NCI-H226 (cell line): Measurements from ENCODE around the gene LCN2.
"Not testable (repeated sequence)": the region's sequence is repeated elsewhere in the genome, so short reads cannot be mapped to it uniquely, and the experiment has no call there.

ENCODE experiments used
- DNase-seq: peaks from one replicate; pipeline ENCODE4 v3.0.0-alpha.2; 2015

LCN2 gene

DNA sequence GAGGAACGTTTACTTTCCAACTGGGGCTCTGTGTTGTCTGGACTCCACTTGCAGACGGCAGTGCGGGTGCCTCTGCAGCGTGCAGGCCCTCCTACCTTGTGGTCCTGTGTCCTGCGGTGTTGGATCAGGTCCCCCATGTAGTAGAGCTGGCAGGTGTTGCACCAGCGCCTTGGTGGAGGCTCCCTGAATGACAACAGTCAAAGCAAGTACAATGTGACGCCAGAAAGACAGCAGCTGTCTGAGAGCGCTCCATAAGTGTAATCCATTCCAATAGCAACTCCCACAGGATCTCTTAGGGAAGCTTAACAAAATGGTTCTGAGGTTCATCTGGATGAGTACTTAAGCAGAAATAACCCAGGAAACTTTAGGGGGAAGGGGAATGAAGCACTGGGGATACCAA lies 20.7 kb downstream of the LCN2 start:
- no peak for DNase-seq

DNA sequence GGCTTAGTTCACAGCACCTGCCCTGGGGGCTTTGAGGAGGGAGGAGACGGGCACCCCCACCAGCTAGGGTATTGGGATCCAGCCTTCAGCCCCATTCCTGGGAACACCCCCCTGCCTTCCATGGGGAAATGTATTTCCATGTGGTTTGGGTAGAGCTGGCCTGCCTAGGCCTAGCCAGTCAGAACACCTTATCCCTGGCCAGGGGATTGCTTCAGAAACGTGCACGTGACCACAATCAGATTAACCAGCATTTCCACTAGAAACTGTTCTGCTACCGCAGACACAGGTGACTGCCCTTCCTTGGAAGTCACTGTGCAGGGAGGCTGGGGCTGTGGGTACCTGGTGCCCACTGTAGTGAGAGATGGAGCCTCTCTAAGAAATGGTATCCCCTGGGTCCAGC lies 24.8 kb downstream of the LCN2 start:
- no peak for DNase-seq

DNA sequence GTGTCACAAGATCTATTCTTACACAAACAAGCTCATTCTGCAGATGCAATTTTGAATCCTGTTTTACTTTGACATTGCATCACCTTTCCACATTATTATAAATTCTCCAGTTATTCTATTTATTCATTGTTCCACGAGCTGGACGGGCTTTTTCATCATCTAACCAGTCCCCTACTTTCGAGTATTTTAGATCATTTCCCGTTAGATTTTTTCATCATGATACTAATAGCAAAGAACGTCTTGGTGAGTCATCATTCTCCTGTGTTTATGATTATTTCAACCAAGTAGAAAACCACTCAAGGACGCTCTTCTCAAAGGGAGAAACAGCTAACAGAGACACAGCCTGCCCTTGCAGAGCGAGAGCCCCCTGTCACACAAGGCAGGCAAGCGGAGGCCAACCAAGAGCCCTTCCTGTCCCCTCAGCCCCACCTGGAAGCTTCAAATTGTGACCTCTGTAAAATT lies 25.9 kb downstream of the LCN2 start:
- DNase-seq = no peak

DNA sequence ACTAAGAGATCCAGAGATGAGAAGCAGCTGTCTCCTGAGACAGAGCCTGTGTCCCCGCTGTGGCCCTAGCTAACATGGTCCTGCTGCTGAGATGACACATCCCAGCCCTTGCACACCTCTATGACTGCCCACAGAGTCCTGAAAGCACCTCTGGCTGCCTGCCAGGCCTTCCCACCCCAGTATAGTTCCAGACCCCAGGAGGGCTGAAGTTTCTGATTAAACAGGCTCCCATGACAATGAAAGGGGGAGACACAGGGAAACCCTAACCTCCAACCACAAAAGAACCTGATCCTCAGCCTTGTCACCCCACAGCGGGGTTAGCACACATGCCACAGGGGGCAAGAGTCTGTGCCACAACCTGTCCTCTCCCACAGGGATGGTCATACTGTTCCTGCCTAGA lies 26.5 kb downstream of the LCN2 start:
- no peak for DNase-seq

DNA sequence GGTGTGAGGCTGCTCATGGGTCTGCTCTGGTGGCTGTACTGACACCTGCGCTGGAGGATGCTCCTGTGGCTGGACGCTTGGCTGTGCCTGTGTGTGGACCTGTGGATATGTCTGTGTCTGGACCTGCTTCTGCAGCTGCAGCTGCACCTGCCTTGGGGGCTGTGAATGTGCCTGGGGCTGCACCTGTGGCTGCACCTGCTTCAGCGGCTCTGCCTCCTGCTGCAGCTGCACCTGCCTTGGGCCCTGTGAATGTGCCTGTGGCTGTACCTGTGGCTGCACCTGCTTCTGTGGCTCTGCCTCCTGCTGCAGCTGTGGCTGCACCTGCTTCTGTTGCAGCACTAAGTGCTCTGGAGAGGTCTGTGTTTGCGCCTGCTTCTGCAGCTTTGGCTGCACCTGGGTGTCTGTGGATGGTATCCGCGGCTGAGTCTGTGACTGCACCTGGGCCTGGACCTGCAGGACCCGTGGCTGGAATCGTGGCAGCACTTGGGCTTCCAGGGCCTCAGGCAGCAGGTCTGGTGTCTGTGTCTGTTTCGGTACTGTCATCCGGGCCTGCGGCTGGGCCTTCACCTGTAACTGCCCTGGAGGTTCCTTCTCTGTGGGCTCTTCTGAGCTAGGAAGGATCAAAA lies 29.7 kb downstream of the LCN2 start:
- no peak for DNase-seq

DNA sequence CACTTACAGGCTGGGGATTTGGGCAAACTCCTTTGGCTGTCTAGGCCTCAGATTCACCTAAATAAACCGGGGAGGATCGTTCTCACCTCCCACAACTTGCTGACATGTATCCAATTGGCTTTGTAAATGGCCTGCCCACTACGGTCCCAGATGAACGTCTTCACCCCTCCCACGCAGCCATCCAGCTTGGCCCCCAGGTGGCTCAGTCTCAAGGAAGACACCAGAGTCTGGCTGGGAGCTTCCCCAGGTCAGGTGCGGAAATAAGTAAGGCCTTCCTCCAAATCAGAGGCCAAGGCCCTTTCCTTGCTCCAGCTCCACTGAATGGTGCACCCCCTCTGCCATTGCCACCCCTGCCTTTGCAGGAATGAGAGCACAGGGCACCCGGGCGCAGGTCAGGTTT lies 30.7 kb downstream of the LCN2 start:
- DNase-seq = no peak

DNA sequence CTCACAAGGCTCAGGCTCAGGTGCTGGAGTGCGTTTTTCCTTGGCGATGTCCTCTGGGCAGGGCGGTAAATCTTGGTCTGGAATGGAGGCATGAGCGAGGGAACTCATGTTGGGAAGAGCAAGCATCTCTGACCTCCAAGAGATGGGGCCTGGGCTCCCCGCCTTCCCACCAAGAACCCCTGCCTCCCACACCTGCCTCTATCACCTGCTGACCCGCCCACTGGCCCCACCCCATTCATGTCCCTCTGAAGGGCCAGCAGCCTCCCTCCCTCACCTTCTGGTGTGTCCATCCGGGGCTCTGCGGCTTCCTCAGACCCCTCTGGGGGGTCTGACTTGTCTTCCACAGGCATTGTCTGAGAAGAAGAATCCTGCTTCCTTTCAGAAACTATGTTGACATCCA lies 31.2 kb downstream of the LCN2 start:
- no peak for DNase-seq

GRCh38 chr9:128181480-128181879 lies 32.2 kb downstream of the LCN2 start:
- DNase-seq = not testable (repeated sequence)

DNA sequence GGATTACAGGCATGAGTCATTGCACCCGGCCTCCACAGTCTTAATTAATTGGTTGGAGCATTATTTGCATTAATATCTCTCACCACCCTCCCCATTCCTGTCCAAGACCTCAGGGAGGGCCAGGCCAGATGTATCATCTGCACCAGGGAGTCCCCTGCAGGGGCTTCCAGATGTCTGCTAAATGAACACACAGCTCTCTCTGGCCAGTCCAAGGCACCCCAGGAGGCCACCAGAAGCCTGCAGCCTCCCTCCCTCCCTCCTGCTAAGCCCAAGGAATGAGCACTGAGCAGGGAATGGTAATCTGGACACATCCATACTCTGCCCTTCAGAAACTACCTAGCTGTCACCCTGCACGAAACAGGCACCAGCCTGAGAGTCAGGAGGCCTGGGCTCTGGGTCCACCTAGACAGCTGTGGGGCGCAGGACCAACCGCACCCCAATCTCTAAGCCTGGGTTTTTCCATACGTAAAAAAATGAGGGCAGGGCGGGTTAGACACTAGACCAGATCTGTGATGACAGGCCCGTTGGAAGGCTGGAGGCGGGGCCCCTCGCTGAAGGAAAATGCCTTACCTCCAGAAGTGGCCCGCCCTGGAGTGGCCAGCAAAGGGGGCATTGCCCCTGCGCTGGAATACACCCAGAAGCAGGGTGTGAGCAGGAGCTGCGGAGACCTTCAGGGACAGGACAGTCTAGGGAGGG lies 33.8 kb downstream of the LCN2 start:
- no peak for DNase-seq

DNA sequence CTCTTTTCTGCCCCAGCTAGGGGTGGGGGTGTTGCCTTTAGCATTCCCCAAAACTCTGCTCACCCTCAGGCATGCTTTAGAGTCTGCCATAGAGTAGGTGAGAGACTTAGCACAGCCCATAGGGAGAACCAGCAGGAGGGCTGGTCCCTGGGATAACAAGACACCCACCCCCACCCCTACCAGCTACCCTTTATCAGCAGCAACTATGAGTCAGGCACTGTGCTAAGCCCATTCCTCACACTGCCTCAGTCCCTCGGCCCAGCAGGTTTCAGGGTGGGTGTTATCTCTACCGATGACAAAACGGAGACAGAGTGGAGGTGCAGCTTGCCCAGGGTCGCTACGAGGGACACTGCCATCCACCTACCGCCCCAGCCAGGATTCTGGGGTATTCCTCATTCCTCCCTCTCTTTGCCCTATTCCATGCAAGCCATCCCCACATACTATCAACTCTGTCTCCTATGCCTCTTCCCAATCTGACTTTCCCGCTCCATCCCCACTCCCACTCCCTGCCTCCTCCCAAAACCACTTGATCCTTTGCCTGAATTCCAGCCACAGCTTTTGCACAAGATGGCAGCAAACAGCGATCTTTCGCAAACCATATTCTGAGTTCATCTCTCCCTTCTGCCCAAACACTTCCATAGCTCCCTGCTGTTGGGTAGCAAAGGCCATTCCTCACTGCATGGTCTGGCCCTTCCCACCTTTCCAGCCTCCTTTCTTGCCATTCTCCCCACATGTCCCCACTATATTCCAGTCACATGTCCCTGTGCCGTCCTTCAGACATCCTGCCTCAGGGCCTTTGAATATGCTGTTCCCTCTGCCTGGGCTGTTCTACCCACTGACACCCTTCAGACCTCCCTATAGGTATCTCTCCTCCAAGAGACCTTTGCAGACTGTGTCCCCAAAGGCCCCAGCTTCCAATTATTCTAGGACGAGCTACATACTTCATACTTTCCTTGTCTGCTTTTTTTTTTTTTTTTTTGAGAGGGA lies 37.0 kb downstream of the LCN2 start:
- no peak for DNase-seq

DNA sequence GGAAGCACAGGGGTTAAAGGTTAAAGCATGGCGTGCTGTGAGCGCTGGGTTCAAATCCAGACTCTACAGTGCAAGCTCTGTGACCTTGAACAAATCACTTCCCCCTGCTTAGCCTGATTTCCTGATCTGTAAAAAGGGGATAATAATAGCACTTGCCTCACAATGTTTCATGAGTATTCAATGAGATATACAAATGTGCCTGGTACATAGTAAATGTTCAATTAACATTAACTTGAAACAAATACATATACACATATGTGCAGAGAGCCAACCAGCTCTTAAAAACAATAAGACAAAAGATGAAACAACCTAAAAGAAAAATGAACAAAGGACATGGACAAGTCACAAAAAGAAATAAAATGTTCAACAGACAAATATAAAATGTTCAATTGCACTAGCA lies 38.1 kb downstream of the LCN2 start:
- DNase-seq = no peak

DNA sequence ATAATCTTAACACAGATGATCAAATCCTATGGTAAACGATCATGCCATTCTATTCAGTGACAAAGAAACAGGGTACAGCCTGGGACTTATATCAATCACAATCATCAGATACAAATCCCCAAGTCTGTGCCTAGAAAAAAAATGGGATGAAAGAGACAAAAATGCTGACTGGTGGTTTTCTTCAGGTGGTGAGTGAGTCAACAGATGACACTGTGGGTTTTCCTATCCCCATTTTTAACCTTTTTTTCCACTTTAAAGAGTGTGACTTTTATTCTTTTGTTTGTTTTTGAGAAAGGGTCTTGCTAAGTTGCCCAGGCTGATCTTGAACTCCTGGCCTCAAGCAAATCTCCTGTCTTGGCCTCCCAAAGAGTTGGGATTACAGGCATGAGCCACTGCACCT lies 39.0 kb downstream of the LCN2 start:
- DNase-seq = no peak

DNA sequence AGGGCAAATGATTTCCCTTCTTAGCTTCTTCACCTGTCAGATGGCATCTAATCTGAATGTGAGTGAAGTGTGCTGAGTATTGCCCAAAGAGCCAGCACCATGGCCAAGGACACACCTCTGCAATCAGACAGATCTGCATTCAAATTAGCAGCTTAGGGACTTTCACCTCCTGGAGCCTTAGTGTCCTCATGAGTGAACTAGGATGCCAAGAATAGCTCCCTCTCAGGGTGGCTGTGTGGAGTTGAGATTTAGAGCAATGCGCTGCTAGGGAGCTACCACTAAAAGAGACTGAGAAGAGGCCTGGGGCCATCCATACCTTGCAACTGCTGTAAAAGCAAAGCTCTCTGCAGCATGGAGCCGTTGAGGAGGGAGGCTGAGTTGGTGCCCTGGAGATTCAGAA lies 40.8 kb downstream of the LCN2 start:
- DNase-seq = no peak

- DNase-seq = no peak
These were observed 41.5 kb downstream of the LCN2 start for GRCh38 chr9:128190516-128191405.

GRCh38 chr9:128191406-128192046 lies 42.3 kb downstream of the LCN2 start, which contains the start of gene CIZ1:
TSS of gene CIZ1 (minus strand) at chr9:128191572. CDS start at chr9:128190857, 715 bp downstream.
- DNase-seq = peak; percentile 64

DNA sequence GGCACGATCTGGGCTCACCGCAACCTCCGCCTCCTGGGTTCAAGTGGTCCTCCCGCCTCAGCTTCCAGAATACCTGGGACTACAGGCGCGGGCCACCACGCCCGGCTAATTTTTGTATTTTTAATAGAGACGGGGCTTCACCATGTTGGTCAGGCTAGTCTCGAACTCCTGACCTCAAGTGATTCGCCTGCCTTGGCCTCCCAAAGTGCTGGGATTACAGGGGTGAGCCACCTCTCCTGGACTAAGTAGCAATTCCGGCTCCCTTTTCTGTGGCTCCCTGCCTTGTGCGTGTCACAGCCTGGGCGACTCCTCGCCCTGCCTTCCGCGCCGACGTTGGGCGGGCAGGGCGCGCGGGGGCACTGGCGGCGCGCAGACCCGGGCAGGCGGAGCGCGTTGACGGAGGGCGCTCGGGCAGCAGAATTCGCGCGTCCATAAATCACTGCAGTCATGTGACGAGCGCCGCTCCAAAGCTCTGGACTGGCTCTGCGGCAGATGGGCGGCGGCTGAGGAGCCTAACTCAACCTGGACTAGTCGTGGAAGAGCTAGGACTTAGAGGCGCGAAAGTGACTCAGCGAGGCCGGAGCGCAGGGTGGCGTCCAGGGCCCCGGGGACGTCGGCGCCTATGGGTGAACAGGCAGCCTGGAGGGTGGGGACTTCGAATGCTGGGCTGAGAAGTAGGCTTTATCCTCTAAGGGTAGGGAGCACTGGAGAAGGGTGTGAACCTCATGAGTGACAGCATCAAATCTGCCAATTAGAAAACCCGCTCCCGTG lies 43.5 kb downstream of the LCN2 start:
- peak; percentile 94 for DNase-seq

DNA sequence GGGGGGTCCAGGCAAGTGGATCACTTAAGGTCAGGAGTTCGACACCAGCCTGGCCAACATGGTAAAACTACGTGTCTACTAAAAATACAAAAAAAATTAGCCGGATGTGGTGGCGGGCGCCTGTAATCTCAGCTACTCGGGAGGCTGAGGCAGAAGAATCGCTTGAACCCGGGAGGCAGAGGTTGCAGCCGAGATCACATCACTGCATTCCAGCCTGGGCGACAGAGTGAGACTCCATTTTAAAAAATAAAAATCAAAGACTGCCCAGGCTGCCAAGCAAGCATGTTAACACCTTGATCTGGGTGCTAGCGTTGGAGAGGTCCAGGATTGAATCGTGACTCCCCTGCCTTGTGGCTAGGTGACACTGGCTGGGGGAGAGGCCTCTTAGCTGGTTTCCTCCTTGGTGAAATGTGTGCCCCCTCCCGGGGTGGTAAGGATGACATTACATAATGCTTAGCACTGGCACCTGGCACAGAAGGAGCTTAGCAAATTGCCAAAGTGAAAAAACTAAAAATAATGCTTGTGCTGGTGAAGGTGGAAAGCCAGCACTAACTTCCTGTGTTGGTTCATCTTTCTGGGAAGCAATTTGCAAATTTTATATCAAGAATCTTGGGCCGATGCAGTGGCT lies 44.3 kb downstream of the LCN2 start:
- no peak for DNase-seq

DNA sequence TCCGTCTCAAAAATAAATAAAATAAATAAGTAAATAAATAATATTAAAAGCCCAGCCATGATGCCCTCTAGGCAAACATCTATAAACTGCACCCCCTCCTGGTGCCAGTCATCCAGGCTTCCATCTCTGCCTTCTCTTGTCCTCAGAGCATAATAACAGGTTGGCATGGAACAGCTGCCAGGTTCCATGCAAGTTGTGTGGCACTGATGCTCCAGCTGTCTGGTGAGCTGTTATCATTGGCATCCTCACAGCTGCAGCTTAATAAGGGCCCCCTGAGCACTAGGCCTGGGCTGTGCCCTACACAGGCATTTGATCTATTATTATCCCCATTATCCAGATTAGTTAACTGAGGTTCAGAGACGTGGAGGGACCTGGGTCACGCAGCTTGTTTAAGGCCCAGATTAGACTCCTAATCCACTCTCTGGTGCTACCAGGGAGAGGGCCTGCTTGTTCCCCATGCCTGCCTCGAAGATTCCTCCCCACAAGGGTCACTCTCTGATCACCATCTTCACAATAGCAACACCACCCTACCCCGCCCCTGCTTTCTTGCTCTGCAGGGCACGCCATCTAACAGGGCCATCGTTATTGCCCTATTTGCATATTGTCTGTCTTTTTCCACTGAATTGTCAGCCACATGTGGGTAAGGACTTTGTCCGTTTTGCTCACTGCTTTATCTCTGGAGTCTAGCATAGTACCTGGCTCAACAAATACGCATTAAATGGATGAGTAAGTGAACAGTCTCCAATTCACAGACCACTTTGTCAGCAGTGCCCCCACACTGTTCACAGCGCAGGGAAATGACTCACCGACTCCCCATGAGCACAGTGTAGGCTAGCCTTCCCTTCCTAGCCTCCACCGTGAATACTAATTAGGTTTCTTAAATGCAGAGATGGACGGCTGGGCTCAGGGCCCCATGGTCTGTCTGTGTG lies 52.5 kb downstream of the LCN2 start:
- no peak for DNase-seq

DNA sequence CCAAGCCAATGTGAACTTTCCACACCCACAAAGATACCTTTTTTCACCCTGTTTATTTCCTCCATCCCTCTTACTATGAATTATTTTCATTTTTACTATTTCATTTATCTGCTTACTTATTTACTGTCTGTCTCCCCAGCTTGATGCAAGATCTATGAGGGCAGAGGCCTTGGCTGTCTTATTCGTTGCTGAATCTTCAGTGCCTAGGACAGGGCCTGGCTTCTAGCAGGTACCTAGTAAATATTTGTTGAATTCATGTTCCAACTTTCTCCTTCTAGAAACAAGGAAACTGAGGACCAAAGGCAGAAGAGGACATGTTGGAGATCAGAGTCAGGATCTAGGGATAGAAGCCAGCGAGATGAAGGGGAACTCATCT lies 53.4 kb downstream of the LCN2 start:
- no peak for DNase-seq
